GM21825 (cell line): Measurements from ENCODE around the gene EMX2.

Experiments used
- ATAC-seq: cut with Tn5 transposase; IDR thresholded peaks from one replicate; pipeline ENCODE4 v1.9.1; 2021; ENCODE audit warnings: mild to moderate bottlenecking, moderate library complexity; ENCODE audit not compliant: unreplicated experiment

The EMX2 gene

GRCh38 chr10:117596706-117597105 lies 54.2 kb downstream of the EMX2 start:
- ATAC-seq: no peak

- ATAC-seq: no peak
Measured at GRCh38 chr10:117597216-117597615, 54.7 kb downstream of the EMX2 start.
